HG03095 (cell line): ENCODE results near the gene DIP2C.

ENCODE experiments used
- ATAC-seq: cut with Tn5 transposase; IDR thresholded peaks from one replicate; pipeline ENCODE4 v1.9.1; 2021; ENCODE audit warnings: moderate library complexity; ENCODE audit not compliant: unreplicated experiment

The DIP2C gene

DNA sequence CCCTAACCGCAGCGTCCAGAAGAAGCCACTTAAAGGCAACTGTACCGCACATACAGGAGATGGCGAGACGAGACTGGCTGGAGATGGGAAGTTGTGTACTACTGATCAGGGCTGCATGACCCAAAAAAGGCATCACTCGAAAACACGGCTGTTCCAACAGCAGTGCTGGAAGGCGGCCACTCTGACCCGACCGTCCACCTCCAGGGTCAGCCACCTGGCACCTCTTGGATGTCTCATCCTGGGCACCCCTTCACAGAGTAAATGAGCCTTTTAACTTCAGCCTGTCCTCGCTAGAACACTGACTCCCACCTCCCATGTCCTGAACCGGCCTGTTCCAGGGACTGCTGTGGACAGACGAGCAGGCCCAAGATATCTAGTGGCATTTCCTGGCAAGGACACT, 180.7 kb downstream of the DIP2C start:
- ATAC-seq: no peak

- ATAC-seq: no peak
These were observed 181.5 kb downstream of the DIP2C start for GRCh38 chr10:507908-508444.

DNA sequence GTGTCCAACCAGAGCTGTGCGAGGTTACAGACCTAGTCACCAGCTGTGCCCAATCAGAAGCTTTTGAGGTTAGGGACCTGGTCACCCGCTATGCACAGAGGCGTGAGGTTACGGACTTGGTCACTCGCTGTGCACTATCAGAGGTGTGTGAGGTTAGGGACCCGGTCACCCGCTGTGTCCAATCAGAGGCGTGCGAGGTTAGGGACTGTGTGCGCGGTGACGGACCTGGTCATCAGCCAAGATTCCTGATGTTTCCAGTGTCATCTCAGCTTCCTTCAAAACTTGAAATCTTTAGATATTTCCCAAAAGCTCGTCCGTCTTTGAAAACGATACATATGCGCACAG, 182.1 kb downstream of the DIP2C start:
- no peak for ATAC-seq

GRCh38 chr10:506451-507354, 182.8 kb downstream of the DIP2C start:
- ATAC-seq: no peak

- ATAC-seq: no peak
These were observed 184.0 kb downstream of the DIP2C start for GRCh38 chr10:505419-505818.

GRCh38 chr10:504806-505205, 184.7 kb downstream of the DIP2C start:
- no peak for ATAC-seq

GRCh38 chr10:504121-504611, 185.3 kb downstream of the DIP2C start:
- no peak for ATAC-seq

DNA sequence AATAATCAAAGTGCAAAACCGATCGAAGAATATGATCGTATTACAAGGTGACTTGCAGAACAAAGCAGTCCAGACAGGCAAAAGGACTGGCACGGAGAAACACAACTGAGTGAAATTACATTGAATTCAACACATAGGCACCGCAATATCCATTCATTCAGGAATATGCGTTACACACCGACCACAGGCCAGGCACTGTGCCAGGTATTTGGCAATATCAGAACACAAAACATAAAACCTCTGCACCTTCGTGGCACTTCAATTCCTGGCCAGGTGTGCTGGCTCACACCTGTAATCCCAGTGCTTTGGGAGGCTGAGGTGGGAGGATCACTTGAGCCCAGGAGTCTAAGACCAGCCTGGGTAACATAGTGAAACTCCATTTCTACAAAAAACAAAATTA, 187.9 kb downstream of the DIP2C start:
- ATAC-seq: no peak

DNA sequence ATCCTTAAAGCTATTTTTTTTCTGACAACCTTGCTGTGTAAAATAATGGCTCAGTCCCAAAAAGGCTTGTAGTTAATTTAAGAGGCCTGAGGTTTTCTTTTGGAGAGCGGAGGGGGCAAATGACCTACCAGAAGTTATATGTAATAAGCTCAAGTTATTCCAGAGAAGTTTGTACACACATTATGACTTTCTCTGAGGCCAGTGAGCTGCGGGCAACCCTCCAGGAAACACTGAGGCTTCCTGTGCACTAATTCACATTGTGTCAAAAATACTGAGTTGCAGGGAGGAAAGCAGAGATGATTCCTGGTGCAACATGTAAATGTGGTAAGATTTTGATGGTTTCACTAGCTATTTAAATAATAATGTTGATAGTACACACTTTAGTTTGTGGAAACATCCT, 188.6 kb downstream of the DIP2C start:
- ATAC-seq: no peak

- no peak for ATAC-seq
These were observed 189.5 kb downstream of the DIP2C start for GRCh38 chr10:499991-500390.

GRCh38 chr10:498760-499435, 190.6 kb downstream of the DIP2C start:
- ATAC-seq: no peak

DNA sequence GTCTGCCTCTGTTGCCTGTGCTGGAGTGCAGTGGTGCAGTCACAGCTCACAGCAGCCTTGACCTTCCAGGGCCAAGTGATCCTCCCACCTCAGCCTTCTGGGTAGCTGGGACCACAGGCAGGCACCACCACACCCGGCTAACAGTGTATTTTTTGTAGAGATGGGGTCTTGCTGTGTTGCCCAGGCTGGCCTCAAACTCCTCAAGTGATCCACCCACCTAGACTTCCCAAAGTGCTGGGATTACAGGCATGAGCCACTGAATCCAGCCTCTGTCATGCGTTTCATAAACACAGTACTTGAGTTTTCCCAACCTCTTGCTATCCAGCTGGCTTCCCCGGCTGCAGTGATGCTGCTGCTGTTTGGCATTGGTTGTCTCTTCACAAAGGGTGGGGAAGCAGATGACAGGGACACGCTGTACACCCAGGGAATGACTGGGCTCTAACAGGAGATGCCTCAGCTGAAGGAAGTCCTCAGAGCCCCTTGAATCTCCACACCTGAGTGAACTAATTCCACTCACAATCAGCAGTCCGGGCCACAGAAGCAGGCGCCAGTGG, 191.5 kb downstream of the DIP2C start:
- no peak for ATAC-seq

GRCh38 chr10:497289-497688, 192.2 kb downstream of the DIP2C start:
- no peak for ATAC-seq

DNA sequence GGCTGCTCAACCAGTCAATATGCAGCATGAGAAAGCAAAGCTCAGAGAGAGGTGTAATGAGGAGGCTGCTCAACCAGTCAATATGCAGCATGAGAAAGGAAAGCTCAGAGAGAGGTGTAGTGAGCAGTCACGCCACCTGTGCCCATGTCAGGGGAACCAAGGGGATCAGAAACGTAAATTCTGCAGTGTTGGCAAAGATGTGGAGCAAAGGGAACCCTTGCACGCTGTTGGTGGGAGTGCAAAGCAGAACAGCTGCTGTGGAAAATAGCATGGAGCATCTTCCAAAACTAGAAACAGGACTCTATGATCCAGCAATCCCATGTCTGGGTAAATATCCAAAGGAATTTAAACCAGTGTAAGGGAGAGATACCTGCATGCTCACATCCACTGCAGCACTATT, 194.9 kb downstream of the DIP2C start:
- no peak for ATAC-seq

DNA sequence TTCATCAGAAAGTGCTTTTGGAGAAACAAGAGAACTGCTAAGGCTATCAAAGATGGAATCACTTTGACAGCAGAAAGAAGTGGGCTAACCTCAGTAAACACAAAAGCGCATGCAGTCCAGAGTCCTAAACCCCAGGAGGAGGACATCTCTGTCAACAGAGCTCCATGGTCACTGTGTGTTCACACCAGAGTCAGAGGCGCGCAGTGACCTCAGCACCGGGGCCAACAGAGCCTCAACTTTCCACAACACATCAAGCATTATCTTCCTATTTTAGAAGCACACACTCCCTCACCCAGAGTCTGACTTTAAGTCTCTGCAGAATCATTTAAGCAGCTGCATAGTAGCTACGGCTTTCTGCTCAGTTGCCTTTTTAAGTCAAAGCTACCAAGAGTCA, 195.3 kb downstream of the DIP2C start:
- no peak for ATAC-seq

- ATAC-seq: no peak
These were observed 195.9 kb downstream of the DIP2C start for GRCh38 chr10:493391-494148.

DNA sequence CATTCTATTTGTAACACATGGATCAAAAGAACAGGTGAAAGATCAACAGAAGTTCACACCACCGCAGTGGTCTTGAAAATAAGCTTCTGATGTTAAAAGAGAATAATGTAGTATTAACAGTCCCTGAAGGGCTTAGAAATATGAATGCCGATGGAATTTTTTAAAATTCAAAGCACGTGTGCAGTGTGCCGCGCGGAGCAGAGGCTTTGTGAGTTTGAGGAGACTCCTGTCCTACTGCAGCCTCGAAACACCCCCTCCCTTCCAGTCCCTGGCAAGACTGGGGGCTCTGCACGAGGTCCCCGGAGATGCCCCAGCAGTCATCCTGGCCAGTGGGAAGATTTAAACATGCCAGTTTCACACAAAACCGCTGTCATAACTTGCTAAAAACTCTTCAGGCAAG, 196.6 kb downstream of the DIP2C start:
- no peak for ATAC-seq

DNA sequence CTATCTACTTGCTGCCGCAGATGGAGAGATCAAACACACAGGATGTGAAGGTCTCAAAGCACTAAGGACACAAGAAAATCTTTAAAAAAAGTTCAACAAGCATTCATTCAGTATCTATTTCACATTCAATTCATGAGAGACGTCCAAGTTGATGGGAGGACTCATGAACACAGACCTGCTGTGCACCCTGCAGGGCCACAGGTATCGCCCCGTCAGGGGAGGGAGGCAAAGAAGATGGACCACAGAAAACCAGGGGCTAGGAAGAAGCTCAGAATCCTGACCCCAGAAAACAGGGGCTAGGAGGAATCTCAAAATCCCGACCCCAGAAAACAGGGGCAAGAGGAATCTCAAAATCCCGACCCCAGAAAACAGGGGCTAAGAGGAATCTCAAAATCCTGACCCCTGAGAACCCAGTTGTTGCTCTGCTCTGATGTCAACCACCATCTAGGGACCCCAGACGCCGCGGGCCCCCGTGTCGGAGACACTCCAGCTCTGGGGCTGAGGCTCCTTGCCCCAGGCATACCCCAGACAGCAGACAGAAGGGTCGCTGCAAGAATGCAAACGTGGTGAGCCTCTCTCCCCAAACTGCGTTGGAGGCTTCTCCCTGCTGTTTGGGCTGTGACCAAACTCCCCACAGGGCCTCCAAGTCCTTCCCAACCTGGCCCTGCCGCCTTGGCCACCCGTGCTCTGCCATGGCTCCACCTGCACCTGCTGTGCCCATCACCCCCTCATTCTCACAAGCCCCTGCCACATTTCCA, 197.6 kb downstream of the DIP2C start:
- no peak for ATAC-seq

GRCh38 chr10:490891-491571, 198.4 kb downstream of the DIP2C start:
- ATAC-seq: no peak

DNA sequence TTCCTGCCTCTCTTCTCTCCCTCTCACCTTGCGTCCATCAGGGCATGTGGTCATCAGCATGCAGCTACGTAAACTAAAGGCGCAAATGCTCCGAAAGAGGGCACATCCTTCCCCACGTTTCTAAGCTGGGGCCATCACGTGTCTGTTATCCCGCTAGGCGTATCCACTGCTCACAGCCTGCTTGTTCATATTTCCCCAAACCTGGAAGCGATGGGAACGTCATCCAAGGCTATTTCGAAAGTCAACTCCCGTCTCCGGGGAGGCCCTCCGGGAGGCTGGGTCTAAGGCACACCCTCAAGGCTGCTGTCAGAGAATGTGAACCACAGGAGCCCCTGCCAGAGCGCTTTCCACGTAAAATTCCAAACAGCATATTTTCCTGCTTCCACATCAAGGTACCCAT, 199.2 kb downstream of the DIP2C start:
- ATAC-seq: no peak
